OCI-LY1 (cell line): ENCODE results near the gene TANC1.

ENCODE experiments used
- H2AFZ ChIP-seq: fragments of 200-600 bp; sonication (generic), shearing (Covaris generic); 2 replicates; pipeline ENCODE4 v1.6.0; 2014; ENCODE audit warnings: antibody characterized with exemption, mild to moderate bottlenecking, low read length
- H3F3A ChIP-seq: fragments of 200-600 bp; sonication (generic), shearing (Covaris generic); 2 replicates; pipeline ENCODE4 v1.6.0; 2014; ENCODE audit warnings: mild to moderate bottlenecking, antibody characterized with exemption, low read length, moderate library complexity; ENCODE audit not compliant: insufficient read depth
- H3K27ac ChIP-seq: fragments of 200-600 bp; sonication (generic); 2 replicates; pipeline ENCODE4 v1.5.1; 2014; ENCODE audit warnings: low read length, mixed run types, mild to moderate bottlenecking, low read depth; ENCODE audit not compliant: poor library complexity, severe bottlenecking
- H3K27me3 ChIP-seq: fragments of 200-600 bp; sonication (generic); 2 replicates; pipeline ENCODE4 v1.6.0; 2014; ENCODE audit warnings: antibody characterized with exemption, mild to moderate bottlenecking, low read length, moderate library complexity; ENCODE audit not compliant: insufficient read depth
- H3K36me3 ChIP-seq: fragments of 200-600 bp; sonication (generic); 2 replicates; pipeline ENCODE4 v1.6.1; 2014; ENCODE audit warnings: mild to moderate bottlenecking, antibody characterized with exemption, low read length, moderate library complexity, mixed read lengths; ENCODE audit not compliant: insufficient read depth
- H3K4me1 ChIP-seq: fragments of 200-600 bp; sonication (generic); 2 replicates; pipeline ENCODE4 v1.5.1; 2014; ENCODE audit warnings: mild to moderate bottlenecking, low read length, moderate library complexity; ENCODE audit not compliant: insufficient read depth, severe bottlenecking
- H3K4me2 ChIP-seq: fragments of 200-600 bp; sonication (generic), shearing (Covaris generic); 2 replicates; pipeline ENCODE4 v1.6.1; 2014; ENCODE audit warnings: low read length
- H3K4me3 ChIP-seq: fragments of 200-600 bp; sonication (generic); 2 replicates; pipeline ENCODE4 v1.5.1; 2014; ENCODE audit warnings: low read length, low read depth, mild to moderate bottlenecking, mixed read lengths; ENCODE audit not compliant: poor library complexity, severe bottlenecking
- H3K79me2 ChIP-seq: fragments of 200-600 bp; shearing (Covaris generic); 2 replicates; pipeline ENCODE4 v1.6.1; 2016; ENCODE audit warnings: mixed run types, low read length, mixed read lengths; ENCODE audit not compliant: insufficient read depth
- H3K9ac ChIP-seq: fragments of 200-600 bp; sonication (generic), shearing (Covaris generic); 2 replicates; pipeline ENCODE4 v1.6.1; 2014; ENCODE audit warnings: mild to moderate bottlenecking, low read length, mixed read lengths
- H3K9me2 ChIP-seq: fragments of 200-600 bp; sonication (generic), shearing (Covaris generic); 2 replicates; pipeline ENCODE4 v1.6.1; 2014; ENCODE audit warnings: low read depth, mild to moderate bottlenecking, low read length, mixed read lengths
- H3K9me3 ChIP-seq: fragments of 200-600 bp; shearing (Covaris generic); 2 replicates; pipeline ENCODE4 v1.6.1; 2014; ENCODE audit warnings: low read length, mixed read lengths
- H4K20me1 ChIP-seq: fragments of 200-600 bp; sonication (generic), shearing (Covaris generic); 2 replicates; pipeline ENCODE4 v1.6.0; 2016; ENCODE audit warnings: mild to moderate bottlenecking, low read length; ENCODE audit not compliant: insufficient read depth
- CTCF ChIP-seq: fragments of 200-600 bp; sonication (generic), shearing (Covaris generic); IDR thresholded peaks from 2 replicates; pipeline ENCODE4 v1.5.1; 2017; ENCODE audit warnings: mild to moderate bottlenecking, antibody characterized with exemption, low read length, moderate library complexity, mixed read lengths
- EZH2 ChIP-seq: fragments of 200-600 bp; sonication (generic), shearing (Covaris generic); IDR thresholded peaks from 2 replicates; pipeline ENCODE4 v1.8.0; 2017; ENCODE audit warnings: borderline replicate concordance, mixed run types, mild to moderate bottlenecking, antibody characterized with exemption, low read length, moderate library complexity, mixed read lengths

The TANC1 gene

GRCh38 chr2:159054032-159054334 is 85.5 kb downstream of the TANC1 start:
- no peak overlapping the region for H3K4me2 ChIP-seq
- H3K27me3 ChIP-seq: no peaks in the 10 kb centered on the region
- H3K27ac ChIP-seq: no peak overlapping the region
- H2AFZ ChIP-seq: no peak overlapping the region
- TF ChIP-seq EZH2: no peak
- no peak for TF ChIP-seq CTCF
- peaks cover 25% of the 10 kb centered on the region for H3K4me1 ChIP-seq
- H3K9me3 ChIP-seq: no peaks in the 10 kb centered on the region
- H3K36me3 ChIP-seq: no peaks in the 10 kb centered on the region
- no peaks in the 10 kb centered on the region for H3K79me2 ChIP-seq
- H3K4me3 ChIP-seq: no peak overlapping the region
- H3K9me2 ChIP-seq: no peaks in the 10 kb centered on the region
- H3F3A ChIP-seq: no peaks in the 10 kb centered on the region
- H3K9ac ChIP-seq: no peak overlapping the region
- no peaks in the 10 kb centered on the region for H4K20me1 ChIP-seq

- H3K9me3 ChIP-seq: no peaks in the 10 kb centered on the region
- no peak overlapping the region for H3K9ac ChIP-seq
- no peaks in the 10 kb centered on the region for H3K36me3 ChIP-seq
- H3K27me3 ChIP-seq: no peaks in the 10 kb centered on the region
- TF ChIP-seq EZH2: no peak
- TF ChIP-seq CTCF: no peak
- peaks cover 25% of the 10 kb centered on the region for H3K4me1 ChIP-seq
- no peaks in the 10 kb centered on the region for H4K20me1 ChIP-seq
- H3F3A ChIP-seq: no peaks in the 10 kb centered on the region
- no peaks in the 10 kb centered on the region for H3K9me2 ChIP-seq
- no peaks in the 10 kb centered on the region for H3K79me2 ChIP-seq
- H3K4me3 ChIP-seq: no peak overlapping the region
- H2AFZ ChIP-seq: no peak overlapping the region
- H3K4me2 ChIP-seq: no peak overlapping the region
- H3K27ac ChIP-seq: no peak overlapping the region
These were observed 86.5 kb downstream of the TANC1 start for GRCh38 chr2:159054985-159055384.

- Histone ChIP-seq H3F3A (no peaks in the 10 kb centered on the region), H3K9me3 (no peaks in the 10 kb centered on the region), H3K9me2 (no peaks in the 10 kb centered on the region), H3K4me3 (no peak overlapping the region), H3K79me2 (no peaks in the 10 kb centered on the region), H3K27me3 (no peaks in the 10 kb centered on the region), H3K4me1 (no peaks in the 10 kb centered on the region), H4K20me1 (no peaks in the 10 kb centered on the region), H2AFZ (no peak overlapping the region), H3K27ac (no peak overlapping the region), H3K9ac (no peak overlapping the region), H3K4me2 (no peak overlapping the region), H3K36me3 (no peaks in the 10 kb centered on the region)
- TF ChIP-seq CTCF (no peak), EZH2 (no peak)
These were observed 92.1 kb downstream of the TANC1 start for GRCh38 chr2:159060518-159060917.
